IMR-90 (cell line): ENCODE results near the gene TOR3A. TPM values are rescaled to one million over a fixed set of nuclear protein-coding genes. Genes with fewer than 3 reads are reported as not detected.
"Not testable (repeated sequence)": the region's sequence is repeated elsewhere in the genome, so short reads cannot be mapped to it uniquely, and the experiment has no call there.

Source experiments
- ATAC-seq: fragments of 200-7000 bp; cut with Tn5 transposase; 2 replicates; pipeline ENCODE4 v1.9.1; 2020; ENCODE audit warnings: low read depth, mild to moderate bottlenecking, moderate library complexity
- BruUV-seq: library from RNA; stranded (reverse); fragments of 400-500 nt; replicated peaks from 2 replicates; lab custom pipeline; 2021; lab: Mats Ljungman, UMichigan
- CTCF ChIA-PET: fragments of 300-600 bp; formaldehyde crosslinking; extraction: SDS; loops from one replicate; lab custom pipeline; 2021; ENCODE audit warnings: antibody characterized with exemption; lab: Yijun Ruan, JAX
- POLR2A ChIA-PET: fragments of 300-600 bp; sonication (Branson Sonifier 250); formaldehyde crosslinking; loops from one replicate; lab custom pipeline; 2022; ENCODE audit warnings: antibody characterized with exemption; ENCODE audit not compliant: unreplicated experiment; lab: Charles Lee
- DNase-seq: peaks from one replicate; pipeline ENCODE4 v3.0.0; 2013
- H2AFZ ChIP-seq: replicated peaks from 2 replicates; pipeline ENCODE3; 2013; ENCODE audit warnings: low read length, mild to moderate bottlenecking; ENCODE audit not compliant: poor library complexity
- H2AK5ac ChIP-seq: 2 replicates; pipeline ENCODE4 v1.6.1; 2013; ENCODE audit warnings: low read depth, low read length, inconsistent platforms
- H2AK9ac ChIP-seq: replicated peaks from 2 replicates; pipeline ENCODE3; 2013; ENCODE audit warnings: mild to moderate bottlenecking, low read depth, low read length, moderate library complexity; ENCODE audit not compliant: poor library complexity
- H2BK120ac ChIP-seq: 2 replicates; pipeline ENCODE4 v1.6.1; 2013; ENCODE audit warnings: low read depth, low read length, inconsistent platforms
- H2BK15ac ChIP-seq: 3 replicates; pipeline ENCODE4 v1.6.1; 2013; ENCODE audit warnings: low read depth, low read length, inconsistent platforms
- H2BK20ac ChIP-seq: 2 replicates; pipeline ENCODE4 v1.6.1; 2013; ENCODE audit warnings: low read depth, mild to moderate bottlenecking, inconsistent platforms, low read length, moderate library complexity
- H2BK5ac ChIP-seq: 2 replicates; pipeline ENCODE4 v1.6.1; 2013; ENCODE audit warnings: mild to moderate bottlenecking, low read depth, low read length, inconsistent platforms; ENCODE audit not compliant: poor library complexity, severe bottlenecking
- H3K14ac ChIP-seq: replicated peaks from 2 replicates; pipeline ENCODE4 v1.6.1; 2013; ENCODE audit warnings: low read depth, low read length, inconsistent platforms
- H3K18ac ChIP-seq: 2 replicates; pipeline ENCODE4 v1.6.1; 2013; ENCODE audit warnings: low read depth, low read length, control low read depth
- H3K23ac ChIP-seq: 2 replicates; pipeline ENCODE4 v1.6.1; 2013; ENCODE audit warnings: low read depth, low read length, inconsistent platforms
- H3K27ac ChIP-seq: 2 replicates; pipeline ENCODE4 v1.5.1; 2013; ENCODE audit warnings: mild to moderate bottlenecking, control low read depth, low read length; ENCODE audit not compliant: insufficient read depth
- H3K27me3 ChIP-seq: 2 replicates; pipeline ENCODE4 v1.6.1; 2013; ENCODE audit warnings: low read length; ENCODE audit not compliant: control insufficient read depth, insufficient read depth
- H3K36me3 ChIP-seq: 2 replicates; pipeline ENCODE4 v1.6.1; 2013; ENCODE audit warnings: low read length, mixed read lengths; ENCODE audit not compliant: control insufficient read depth, insufficient read depth
- H3K4ac ChIP-seq: 2 replicates; pipeline ENCODE4 v1.6.1; 2013; ENCODE audit warnings: low read depth, low read length, inconsistent platforms
- H3K4me1 ChIP-seq: 2 replicates; pipeline ENCODE4 v1.6.1; 2013; ENCODE audit warnings: low read length, mixed read lengths; ENCODE audit not compliant: control insufficient read depth, insufficient read depth
- H3K4me2 ChIP-seq: 2 replicates; pipeline ENCODE4 v1.6.1; 2013; ENCODE audit warnings: low read depth, mild to moderate bottlenecking, control low read depth, low read length, moderate library complexity
- H3K4me3 ChIP-seq: 2 replicates; pipeline ENCODE4 v1.5.1; 2013; ENCODE audit warnings: low read depth, mild to moderate bottlenecking, control low read depth, low read length, moderate library complexity; ENCODE audit not compliant: insufficient read depth
- H3K56ac ChIP-seq: 2 replicates; pipeline ENCODE4 v1.6.1; 2013; ENCODE audit warnings: low read length, inconsistent platforms; ENCODE audit not compliant: insufficient read depth; ENCODE audit errors: extremely low read depth
- H3K79me1 ChIP-seq, 2 experiments: 2 replicates each; pipeline ENCODE4 v1.6.1; 2013; ENCODE audit warnings: low read length in 2 of 2, inconsistent platforms in 1 of 2, low read depth in 1 of 2
- H3K9ac ChIP-seq: 2 replicates; pipeline ENCODE4 v1.6.1; 2013; ENCODE audit warnings: low read depth, low read length, control low read depth
- H3K9me1 ChIP-seq: 2 replicates; pipeline ENCODE4 v1.6.1; 2013; ENCODE audit warnings: low read length, inconsistent platforms; ENCODE audit not compliant: insufficient read depth
- H3K9me3 ChIP-seq: 2 replicates; pipeline ENCODE4 v1.6.1; 2013; ENCODE audit warnings: low read length; ENCODE audit not compliant: control insufficient read depth, insufficient read depth
- H4K20me1 ChIP-seq: 2 replicates; pipeline ENCODE4 v1.6.1; 2013; ENCODE audit warnings: low read length, inconsistent platforms; ENCODE audit not compliant: insufficient read depth
- H4K5ac ChIP-seq: 2 replicates; pipeline ENCODE4 v1.6.1; 2013; ENCODE audit warnings: mild to moderate bottlenecking, low read depth, low read length, control low read depth
- H4K8ac ChIP-seq, 2 experiments: 2 replicates each; pipeline ENCODE4 v1.6.1; 2013; ENCODE audit warnings: low read depth in 2 of 2, low read length in 2 of 2, control low read depth in 1 of 2, inconsistent platforms in 1 of 2
- H4K91ac ChIP-seq: 2 replicates; pipeline ENCODE4 v1.6.1; 2013; ENCODE audit warnings: low read depth, low read length, inconsistent platforms; ENCODE audit not compliant: insufficient read depth
- WGBS, 2 experiments: methylation state at CpG; one replicate each; pipeline versions ENCODE4 v1.1.5 to v1.1.7; 2013; ENCODE audit warnings: missing lambda C conversion rate in 2 of 2; ENCODE audit not compliant: insufficient read length in 1 of 2; ENCODE audit errors: extremely low coverage in 2 of 2; 5-methylcytosine and 5-hydroxymethylcytosine counted together
- dilution Hi-C: fragments of 300-500 bp; cut with HindIII; formaldehyde crosslinking; loops from one replicate; pipeline ENCODE4 v1.14.3; 2018; ENCODE audit warnings: low sequenced_read_pairs; ENCODE audit not compliant: unreplicated experiment
- in situ Hi-C: fragments of 300-500 bp; cut with MboI; formaldehyde crosslinking; loops from 3 replicates; pipeline ENCODE4 v1.14.3; 2019; ENCODE audit warnings: low sequenced_read_pairs, inconsistent platforms, mixed read lengths
- intact Hi-C: fragments of 100-400 bp; cut with micrococcal nuclease; formaldehyde crosslinking; loops from 2 replicates; pipeline ENCODE4 v1.10.0; 2022
- polyA plus RNA-seq, 3 experiments: library from polyadenylated mRNA; depleted of rRNA; stranded (reverse); fragments of >200 nt; gene quantifications; 2 replicates each; pipeline ENCODE4 v1.2.3, GENCODE V29; 2012; ENCODE audit warnings: low replicate concordance in 1 of 3
- total RNA-seq: library from RNA; depleted of rRNA; stranded (reverse); fragments of >200 nt; gene quantifications from 2 replicates; pipeline ENCODE4 v1.2.3, GENCODE V29; 2012

The TOR3A gene
- total and polyA plus RNA-seq, 2 of the 4 experiments (the other 2 are of a cell fraction), result 16.8 to 22.2 TPM

DNA sequence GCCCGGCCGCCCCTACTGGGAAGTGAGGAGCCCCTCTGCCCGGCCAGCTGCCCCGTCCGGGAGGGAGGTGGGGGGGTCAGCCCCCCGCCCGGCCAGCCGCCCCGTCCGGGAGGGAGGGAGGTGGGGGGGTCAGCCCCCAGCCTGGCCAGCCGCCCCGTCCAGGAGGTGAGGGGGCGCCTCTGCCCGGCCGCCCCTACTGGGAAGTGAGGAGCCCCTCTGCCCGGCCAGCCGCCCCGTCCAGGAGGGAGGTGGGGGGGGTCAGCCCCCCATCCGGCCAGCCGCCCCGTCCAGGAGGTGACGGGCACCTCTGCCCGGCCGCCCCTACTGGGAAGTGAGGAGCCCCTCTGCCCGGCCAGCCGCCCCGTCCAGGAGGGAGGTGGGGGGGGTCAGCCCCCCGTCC lies 53.8 kb downstream of the TOR3A start:
- H3K9me1 ChIP-seq, H4K8ac ChIP-seq, CTCF ChIA-PET, H2BK20ac ChIP-seq, H3K4ac ChIP-seq, H2BK15ac ChIP-seq, H2BK5ac ChIP-seq, in situ Hi-C loops, H4K5ac ChIP-seq, H3K9ac ChIP-seq, H3K18ac ChIP-seq, DNase-seq, BruUV-seq, H2AK9ac ChIP-seq, POLR2A ChIA-PET, H2AFZ ChIP-seq, H3K36me3 ChIP-seq, H3K9me3 ChIP-seq, H2BK120ac ChIP-seq, H3K14ac ChIP-seq, H3K27me3 ChIP-seq, H2AK5ac ChIP-seq, H3K4me3 ChIP-seq, H3K23ac ChIP-seq, H3K4me2 ChIP-seq, H3K56ac ChIP-seq, H4K91ac ChIP-seq, intact Hi-C loops, ATAC-seq, dilution Hi-C loops, H3K27ac ChIP-seq: not testable (repeated sequence)
- no CpG with 5 or more reads among the region's 28 CpGs for WGBS, 2 experiments
- Histone ChIP-seq H3K79me1 (peaks cover 0 to 25% of the 10 kb centered on the region in 2 experiments; a peak in 3 of 4 replicates), H4K20me1 (peaks cover 37% of the 10 kb centered on the region), H3K4me1 (peaks cover 11% of the 10 kb centered on the region)
